Lower leg skin (tissue), 4 donors: Measurements from ENCODE around the gene AMBRA1. TPM values are rescaled to one million over a fixed set of nuclear protein-coding genes. Genes with fewer than 3 reads are reported as not detected.
"Not testable (repeated sequence)": the region's sequence is repeated elsewhere in the genome, so short reads cannot be mapped to it uniquely, and the experiment has no call there.

Source experiments
- DNase-seq, 2 donors: peaks; one replicate each; pipeline ENCODE4 v3.0.0-alpha.2; 2019; ENCODE audit warnings: low spot score in 2 of 2
- H3K4me3 ChIP-seq: fragments of 200-600 bp; sonication (generic); 2 replicates; pipeline ENCODE4 v1.5.1; 2017; ENCODE audit warnings: mild to moderate bottlenecking, low read depth; ENCODE audit not compliant: poor library complexity, severe bottlenecking
- CTCF ChIP-seq, 3 donors: fragments of 450-650 bp; IDR thresholded peaks; one replicate each; pipeline ENCODE4 v1.5.1; 2016; ENCODE audit warnings: antibody characterized with exemption in 3 of 3, mild to moderate bottlenecking in 3 of 3, moderate library complexity in 2 of 3
- POLR2A ChIP-seq, 2 donors: fragments of 450-650 bp; IDR thresholded peaks; one replicate each; pipeline ENCODE4 v1.6.1; 2016 to 2017; ENCODE audit warnings: antibody characterized with exemption in 2 of 2, mild to moderate bottlenecking in 1 of 2, moderate library complexity in 1 of 2
- WGBS, 2 donors: methylation state at CpG; one replicate each; pipeline ENCODE4 v1.1.5; 2018; 5-methylcytosine and 5-hydroxymethylcytosine counted together
- intact Hi-C: fragments of 100-400 bp; cut with DNase I; formaldehyde crosslinking; loops from one replicate; pipeline ENCODE4 v1.15.0; 2023; ENCODE audit warnings: low total_unique reads
- total RNA-seq, 4 donors: library from RNA; depleted of rRNA; stranded (reverse); fragments of >200 nt; gene quantifications; one replicate each; pipeline ENCODE4 v1.1.0, GENCODE V29; 2016

Gene AMBRA1
- total RNA-seq, 4 donors from 2014 or later, result 31.5 to 67.5 (median 36.2) TPM

- DNase-seq, result no peak
- no peak overlapping the region for H3K4me3 ChIP-seq
- WGBS, 2 donors, result 28 to 34% methylated on average over 3 of the region's 3 CpGs
- intact Hi-C loops, result no loop called here
- TF ChIP-seq POLR2A (IDR thresholded peaks at IDR 0.05), result no peak
- TF ChIP-seq CTCF (IDR thresholded peaks at IDR 0.05), result no peak
Observed at GRCh38 chr11:46594374-46594700, 514 bp upstream of the AMBRA1 start.

- 39 to 40% methylated on average over 11 of the region's 11 CpGs for WGBS, 2 donors
- no peak for DNase-seq
- no peak overlapping the region for H3K4me3 ChIP-seq
- no peak for TF ChIP-seq POLR2A (IDR thresholded peaks at IDR 0.05)
- intact Hi-C loops, result no loop called here
Observed at GRCh38 chr11:46590740-46591605, 2.9 kb downstream of the AMBRA1 start.

- no peak overlapping the region for H3K4me3 ChIP-seq
- intact Hi-C loops, result no loop called here
- DNase-seq, result no peak
- TF ChIP-seq CTCF (IDR thresholded peaks at IDR 0.05) (no peak), POLR2A (IDR thresholded peaks at IDR 0.05) (no peak)
Observed at GRCh38 chr11:46588915-46589314, 4.9 kb downstream of the AMBRA1 start.

- H3K4me3 ChIP-seq, result no peak overlapping the region
- TF ChIP-seq POLR2A (IDR thresholded peaks at IDR 0.05) (no peak), CTCF (IDR thresholded peaks at IDR 0.05) (no peak)
- no peak for DNase-seq
- WGBS, 2 donors, result 82 to 91% methylated on average over 5 of the region's 5 CpGs
- intact Hi-C loops, result no loop called here
Observed at GRCh38 chr11:46588131-46588530, 5.7 kb downstream of the AMBRA1 start.

- H3K4me3 ChIP-seq, DNase-seq, intact Hi-C loops: not testable (repeated sequence)
- WGBS, 2 donors, result 100% methylated on average over 1 of the region's 1 CpG; no CpG with 5 or more reads in 1 of the 2 donors
Observed at GRCh38 chr11:46583513-46583912, 10.3 kb downstream of the AMBRA1 start.

- DNase-seq, result no peak
- H3K4me3 ChIP-seq, result no peak overlapping the region
- intact Hi-C loops, result no loop called here
- WGBS, 2 donors, result 95 to 96% methylated on average over 5 of the region's 5 CpGs
- no peak for TF ChIP-seq POLR2A (IDR thresholded peaks at IDR 0.05)
- no peak for TF ChIP-seq CTCF (IDR thresholded peaks at IDR 0.05)
Observed at GRCh38 chr11:46582588-46582987, 11.2 kb downstream of the AMBRA1 start.

GRCh38 chr11:46577058-46577457 is 16.8 kb downstream of the AMBRA1 start:
- DNase-seq, result no peak
- TF ChIP-seq POLR2A (IDR thresholded peaks at IDR 0.05) (no peak), CTCF (IDR thresholded peaks at IDR 0.05) (no peak)
- WGBS, 2 donors, result 96 to 100% methylated on average over 1 of the region's 1 CpG
- intact Hi-C loops, result no loop called here
- H3K4me3 ChIP-seq, result no peak overlapping the region
